ENCODE measurements around the gene UBE4B.

The UBE4B gene

DNA sequence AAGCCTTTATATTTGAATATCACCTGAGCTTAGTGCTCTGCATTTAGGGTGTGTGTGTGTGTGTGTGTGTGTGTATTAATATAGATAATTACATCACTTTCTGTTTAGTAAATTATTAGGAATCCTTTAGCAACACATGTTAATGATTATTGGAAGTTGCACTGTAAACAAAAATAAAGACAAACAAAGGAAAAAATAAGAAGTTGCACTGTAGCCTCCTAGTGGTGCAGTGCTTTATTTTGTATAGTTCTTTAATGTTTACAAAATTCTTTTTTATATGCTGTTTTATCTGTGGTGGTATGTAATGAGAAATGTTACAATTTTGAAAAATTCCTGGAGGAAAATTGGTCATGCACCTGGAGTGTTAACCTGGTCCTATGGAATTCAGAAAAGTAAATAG lies 69.2 kb downstream of the UBE4B start:
- H3K36me3 ChIP-seq (ENCODE audit: insufficient read depth, low read length): peaks cover 52% of the 10 kb centered on the region
- H2AFZ ChIP-seq (ENCODE audit: low read depth, low read length): no peak overlapping the region
- no peaks in the 10 kb centered on the region for H3K27me3 ChIP-seq (ENCODE audit: insufficient read depth, low read length, poor library complexity)
- H3K27ac ChIP-seq (ENCODE audit: low read length): no peak overlapping the region
- TF ChIP-seq, protein P1, sequence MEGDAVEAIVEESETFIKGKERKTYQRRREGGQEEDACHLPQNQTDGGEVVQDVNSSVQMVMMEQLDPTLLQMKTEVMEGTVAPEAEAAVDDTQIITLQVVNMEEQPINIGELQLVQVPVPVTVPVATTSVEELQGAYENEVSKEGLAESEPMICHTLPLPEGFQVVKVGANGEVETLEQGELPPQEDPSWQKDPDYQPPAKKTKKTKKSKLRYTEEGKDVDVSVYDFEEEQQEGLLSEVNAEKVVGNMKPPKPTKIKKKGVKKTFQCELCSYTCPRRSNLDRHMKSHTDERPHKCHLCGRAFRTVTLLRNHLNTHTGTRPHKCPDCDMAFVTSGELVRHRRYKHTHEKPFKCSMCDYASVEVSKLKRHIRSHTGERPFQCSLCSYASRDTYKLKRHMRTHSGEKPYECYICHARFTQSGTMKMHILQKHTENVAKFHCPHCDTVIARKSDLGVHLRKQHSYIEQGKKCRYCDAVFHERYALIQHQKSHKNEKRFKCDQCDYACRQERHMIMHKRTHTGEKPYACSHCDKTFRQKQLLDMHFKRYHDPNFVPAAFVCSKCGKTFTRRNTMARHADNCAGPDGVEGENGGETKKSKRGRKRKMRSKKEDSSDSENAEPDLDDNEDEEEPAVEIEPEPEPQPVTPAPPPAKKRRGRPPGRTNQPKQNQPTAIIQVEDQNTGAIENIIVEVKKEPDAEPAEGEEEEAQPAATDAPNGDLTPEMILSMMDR (IDR thresholded peaks at IDR 0.05; ENCODE audit: borderline replicate concordance, extremely low read depth, low read length, poor library complexity, severe bottlenecking): no peak
- no peak for TF ChIP-seq EZH2 (IDR thresholded peaks at IDR 0.05; ENCODE audit: borderline replicate concordance, low read depth, low read length, severe bottlenecking)
- no peaks in the 10 kb centered on the region for H3K9me3 ChIP-seq (ENCODE audit: insufficient read depth, low read length, severe bottlenecking)
- H3K79me2 ChIP-seq (ENCODE audit: insufficient read depth, low read length): no peaks in the 10 kb centered on the region
- H3K9ac ChIP-seq (ENCODE audit: low read depth, low read length): no peak overlapping the region
- no peaks in the 10 kb centered on the region for H3K4me1 ChIP-seq (ENCODE audit: insufficient read depth, low read length)
- no peak overlapping the region for H3K4me2 ChIP-seq (ENCODE audit: insufficient read depth, low read length)
- no peak for DNase-seq
- no peak for ATAC-seq (ENCODE audit: insufficient read depth, low read depth)
- H3K4me3 ChIP-seq (ENCODE audit: low read depth in 1 of 2, low read length in 2 of 2): no peak overlapping the region
- no peaks in the 10 kb centered on the region for H4K20me1 ChIP-seq (ENCODE audit: insufficient read depth, low read length)

DNA sequence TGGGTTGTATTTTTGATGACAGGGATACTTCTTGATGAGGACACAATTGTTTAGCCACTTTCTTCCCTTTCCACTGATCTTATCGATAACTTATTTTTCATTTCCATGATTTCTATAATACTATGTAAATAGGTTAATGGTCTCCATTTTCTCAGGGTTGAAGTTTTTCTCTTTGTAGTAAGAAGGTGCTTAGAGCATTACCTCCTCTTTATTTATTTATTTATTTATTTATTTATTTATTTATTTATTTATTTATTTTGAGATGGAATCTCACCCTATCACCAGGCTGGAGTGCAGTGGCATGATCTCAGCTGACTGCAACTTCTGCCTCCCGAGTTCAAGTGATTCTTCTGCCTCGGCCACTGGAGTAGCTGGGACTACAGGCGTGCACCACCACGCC lies 70.4 kb downstream of the UBE4B start:
- Histone ChIP-seq H3K4me1 (ENCODE audit: insufficient read depth, low read length) (no peaks in the 10 kb centered on the region), H3K79me2 (ENCODE audit: insufficient read depth, low read length) (no peaks in the 10 kb centered on the region), H4K20me1 (ENCODE audit: insufficient read depth, low read length) (no peaks in the 10 kb centered on the region), H3K9me3 (ENCODE audit: insufficient read depth, low read length, severe bottlenecking) (no peaks in the 10 kb centered on the region), H3K4me3 (ENCODE audit: low read depth in 1 of 2, low read length in 2 of 2) (no peak overlapping the region), H3K27me3 (ENCODE audit: insufficient read depth, low read length, poor library complexity) (no peaks in the 10 kb centered on the region), H3K4me2 (ENCODE audit: insufficient read depth, low read length) (no peak overlapping the region), H3K9ac (ENCODE audit: low read depth, low read length) (no peak overlapping the region), H3K36me3 (ENCODE audit: insufficient read depth, low read length) (peaks cover 56% of the 10 kb centered on the region), H3K27ac (ENCODE audit: low read length) (no peak overlapping the region), H2AFZ (ENCODE audit: low read depth, low read length) (no peak overlapping the region)
- no peak for ATAC-seq (ENCODE audit: insufficient read depth, low read depth)
- TF ChIP-seq EZH2 (IDR thresholded peaks at IDR 0.05; ENCODE audit: borderline replicate concordance, low read depth, low read length, severe bottlenecking): no peak
- TF ChIP-seq, protein P1 (IDR thresholded peaks at IDR 0.05; ENCODE audit: borderline replicate concordance, extremely low read depth, low read length, poor library complexity, severe bottlenecking): no peak
- DNase-seq: no peak

DNA sequence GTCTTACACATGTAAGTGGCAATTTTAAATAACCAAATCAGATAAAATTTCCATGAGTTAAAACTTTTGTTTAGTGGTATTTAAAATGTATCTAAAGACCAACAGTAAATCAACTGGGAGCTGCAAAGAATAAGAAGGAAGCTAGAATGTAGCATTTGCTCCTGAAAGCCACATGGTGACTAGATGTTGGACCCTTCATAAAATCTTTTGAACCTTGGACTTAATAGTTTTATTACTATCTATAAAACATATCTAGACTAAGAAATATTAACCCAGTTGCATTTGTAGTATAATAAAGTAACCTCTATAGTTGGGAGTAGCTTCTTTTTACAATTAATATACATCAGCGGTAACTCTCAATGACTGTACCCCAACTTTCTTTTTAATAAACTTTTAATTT lies 72.1 kb downstream of the UBE4B start:
- Histone ChIP-seq H3K27ac (ENCODE audit: low read length) (no peak overlapping the region), H3K4me1 (ENCODE audit: insufficient read depth, low read length) (no peaks in the 10 kb centered on the region), H4K20me1 (ENCODE audit: insufficient read depth, low read length) (no peaks in the 10 kb centered on the region), H3K9ac (ENCODE audit: low read depth, low read length) (no peak overlapping the region), H3K4me2 (ENCODE audit: insufficient read depth, low read length) (no peak overlapping the region), H3K79me2 (ENCODE audit: insufficient read depth, low read length) (no peaks in the 10 kb centered on the region), H2AFZ (ENCODE audit: low read depth, low read length) (no peak overlapping the region), H3K36me3 (ENCODE audit: insufficient read depth, low read length) (peaks cover 62% of the 10 kb centered on the region), H3K27me3 (ENCODE audit: insufficient read depth, low read length, poor library complexity) (no peaks in the 10 kb centered on the region), H3K4me3 (ENCODE audit: low read depth in 1 of 2, low read length in 2 of 2) (no peak overlapping the region), H3K9me3 (ENCODE audit: insufficient read depth, low read length, severe bottlenecking) (no peaks in the 10 kb centered on the region)
- ATAC-seq (ENCODE audit: insufficient read depth, low read depth) (no peak), DNase-seq (no peak)
- TF ChIP-seq EZH2 (IDR thresholded peaks at IDR 0.05; ENCODE audit: borderline replicate concordance, low read depth, low read length, severe bottlenecking): no peak
- TF ChIP-seq, protein P1 (IDR thresholded peaks at IDR 0.05; ENCODE audit: borderline replicate concordance, extremely low read depth, low read length, poor library complexity, severe bottlenecking): no peak

DNA sequence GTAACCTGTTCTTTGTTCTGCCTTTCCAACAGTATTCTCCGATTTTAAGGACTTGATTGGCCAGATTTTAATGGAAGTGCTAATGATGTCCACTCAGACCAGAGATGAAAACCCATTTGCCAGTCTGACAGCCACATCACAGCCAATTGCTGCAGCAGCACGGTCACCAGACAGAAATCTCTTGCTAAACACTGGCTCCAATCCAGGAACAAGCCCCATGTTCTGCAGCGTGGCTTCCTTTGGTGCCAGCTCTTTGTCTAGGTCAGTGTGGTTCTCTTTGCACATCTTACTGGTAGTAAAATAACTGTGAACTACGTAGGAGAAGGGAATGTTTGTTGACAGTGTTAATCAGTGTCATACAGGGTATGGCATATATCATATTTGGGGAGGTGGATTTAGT lies 72.7 kb downstream of the UBE4B start:
- no peaks in the 10 kb centered on the region for H3K9me3 ChIP-seq (ENCODE audit: insufficient read depth, low read length, severe bottlenecking)
- H3K36me3 ChIP-seq (ENCODE audit: insufficient read depth, low read length): peaks cover 62% of the 10 kb centered on the region
- TF ChIP-seq, protein P1 (IDR thresholded peaks at IDR 0.05; ENCODE audit: borderline replicate concordance, extremely low read depth, low read length, poor library complexity, severe bottlenecking): no peak
- no peak for TF ChIP-seq EZH2 (IDR thresholded peaks at IDR 0.05; ENCODE audit: borderline replicate concordance, low read depth, low read length, severe bottlenecking)
- no peaks in the 10 kb centered on the region for H3K4me1 ChIP-seq (ENCODE audit: insufficient read depth, low read length)
- H3K4me3 ChIP-seq (ENCODE audit: low read depth in 1 of 2, low read length in 2 of 2): no peak overlapping the region
- no peaks in the 10 kb centered on the region for H3K27me3 ChIP-seq (ENCODE audit: insufficient read depth, low read length, poor library complexity)
- no peaks in the 10 kb centered on the region for H3K79me2 ChIP-seq (ENCODE audit: insufficient read depth, low read length)
- H3K4me2 ChIP-seq (ENCODE audit: insufficient read depth, low read length): no peak overlapping the region
- no peak for DNase-seq
- H3K27ac ChIP-seq (ENCODE audit: low read length): no peak overlapping the region
- ATAC-seq (ENCODE audit: insufficient read depth, low read depth): no peak
- H3K9ac ChIP-seq (ENCODE audit: low read depth, low read length): no peak overlapping the region
- no peaks in the 10 kb centered on the region for H4K20me1 ChIP-seq (ENCODE audit: insufficient read depth, low read length)
- no peak overlapping the region for H2AFZ ChIP-seq (ENCODE audit: low read depth, low read length)

All from DND-41 (cell line).